ENCODE results near the gene STN1. TPM values are rescaled to one million over a fixed set of nuclear protein-coding genes. Genes with fewer than 3 reads are reported as not detected.

Gene STN1
- polyA plus RNA-seq, 4 donors: 11.2 to 18.1 (median 14.9) TPM

DNA sequence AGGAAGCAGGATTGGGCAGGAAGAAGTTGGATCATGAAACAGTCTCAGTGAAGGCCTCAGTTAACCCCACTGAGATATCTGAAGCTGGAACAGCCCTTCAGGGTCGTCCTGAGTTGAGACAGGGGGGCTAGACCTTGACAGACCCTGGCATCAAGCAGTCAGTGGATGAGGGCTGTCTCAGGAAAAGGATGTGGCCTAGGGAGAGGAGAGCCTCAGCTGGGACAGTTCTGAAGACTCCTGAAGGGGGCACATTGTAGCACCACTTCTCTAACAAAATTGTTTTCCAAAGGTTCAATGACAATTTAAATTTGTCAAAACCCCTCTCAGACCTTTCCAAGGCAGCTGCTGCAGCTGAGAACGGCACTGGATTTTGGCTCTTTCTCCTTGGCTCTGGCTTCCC, 33.2 kb upstream of the STN1 start:
- WGBS, 3 donors: 65 to 71% (median 69%) methylated on average over 2 of the region's 2 CpGs
- FAIRE-seq: no peak
- H3K9me3 ChIP-seq (ENCODE audit: control insufficient read depth in 2 of 2, insufficient read depth in 1 of 2, low read depth in 1 of 2, low read length in 1 of 2): no peaks in the 10 kb centered on the region
- H3K27me3 ChIP-seq (ENCODE audit: control insufficient read depth in 3 of 3, insufficient read depth in 3 of 3, low read length in 3 of 3): no peaks in the 10 kb centered on the region
- H3K4me3 ChIP-seq (ENCODE audit: low read depth in 1 of 3, low read length in 3 of 3): no peak overlapping the region
- H3K27ac ChIP-seq (ENCODE audit: low read depth in 1 of 3, low read length in 2 of 3): no peak overlapping the region
- H3K36me3 ChIP-seq (ENCODE audit: control insufficient read depth in 3 of 3, insufficient read depth in 2 of 3, low read depth in 1 of 3, low read length in 3 of 3): no peaks in the 10 kb centered on the region
- no peak for DNase-seq
- H3K4me1 ChIP-seq (ENCODE audit: control insufficient read depth in 3 of 3, insufficient read depth in 2 of 3, low read depth in 1 of 3, low read length in 2 of 3): no peaks in the 10 kb centered on the region

DNA sequence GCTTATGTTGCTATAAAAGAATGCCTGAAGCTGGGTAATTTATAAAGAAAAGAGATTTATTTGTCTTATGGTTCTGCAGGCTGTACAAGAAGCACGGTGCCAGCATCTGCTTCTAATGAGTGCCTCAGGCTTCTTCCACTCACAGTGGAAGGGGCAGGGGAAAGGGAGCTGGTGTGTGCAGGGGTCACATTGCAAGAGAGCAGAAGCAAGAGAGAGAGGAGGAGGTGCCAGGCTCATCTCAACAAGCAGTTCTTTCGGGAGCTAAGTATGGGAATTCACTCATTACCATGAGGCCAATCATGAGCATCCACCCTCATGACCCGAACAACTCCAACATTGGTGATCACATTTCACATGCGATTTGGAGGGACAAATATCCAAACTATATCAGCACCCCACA, 31.7 kb upstream of the STN1 start:
- DNase-seq (no peak), FAIRE-seq (no peak)
- H3K36me3 ChIP-seq (ENCODE audit: control insufficient read depth in 3 of 3, insufficient read depth in 2 of 3, low read depth in 1 of 3, low read length in 3 of 3): no peaks in the 10 kb centered on the region
- no peak overlapping the region for H3K27ac ChIP-seq (ENCODE audit: low read depth in 1 of 3, low read length in 2 of 3)
- no peaks in the 10 kb centered on the region for H3K4me1 ChIP-seq (ENCODE audit: control insufficient read depth in 3 of 3, insufficient read depth in 2 of 3, low read depth in 1 of 3, low read length in 2 of 3)
- no peaks in the 10 kb centered on the region for H3K9me3 ChIP-seq (ENCODE audit: control insufficient read depth in 2 of 2, insufficient read depth in 1 of 2, low read depth in 1 of 2, low read length in 1 of 2)
- H3K4me3 ChIP-seq (ENCODE audit: low read depth in 1 of 3, low read length in 3 of 3): no peak overlapping the region
- H3K27me3 ChIP-seq (ENCODE audit: control insufficient read depth in 3 of 3, insufficient read depth in 3 of 3, low read length in 3 of 3): no peaks in the 10 kb centered on the region
- WGBS, 3 donors: 86 to 95% (median 95%) methylated on average over 4 of the region's 4 CpGs

DNA sequence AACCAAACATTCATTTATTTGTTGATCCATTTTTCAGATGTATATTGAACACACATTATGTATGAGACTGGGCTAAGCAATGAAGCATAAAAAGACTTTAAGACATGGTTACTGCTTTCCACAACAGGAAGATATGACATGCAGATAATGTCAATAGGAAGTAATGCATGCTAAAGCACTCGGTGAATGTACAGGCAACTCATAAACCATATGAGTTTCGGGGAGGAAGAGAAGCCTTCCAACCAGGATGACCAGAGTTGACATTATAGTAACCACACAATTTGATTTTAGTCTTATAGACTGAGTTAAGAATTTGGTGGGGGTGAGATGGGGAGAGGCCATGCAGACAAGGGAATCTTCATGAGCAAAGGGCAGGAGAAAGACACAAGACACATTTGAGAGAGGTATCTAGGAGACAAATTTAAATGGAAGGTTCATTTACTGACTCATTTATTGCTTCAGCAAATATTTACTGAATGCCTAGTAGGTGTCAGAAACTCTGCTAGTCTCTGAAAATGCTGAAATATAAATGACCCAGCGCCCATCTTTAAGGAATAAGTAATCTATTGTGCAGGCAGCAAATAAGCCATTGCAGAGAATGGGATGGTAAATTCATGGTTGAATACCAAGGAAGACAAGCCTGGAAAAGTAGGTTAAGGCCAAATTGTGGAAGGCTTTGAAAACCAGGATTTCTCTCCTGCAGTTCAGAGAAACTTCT, 30.0 kb upstream of the STN1 start:
- H3K4me1 ChIP-seq (ENCODE audit: control insufficient read depth in 3 of 3, insufficient read depth in 2 of 3, low read depth in 1 of 3, low read length in 2 of 3): no peaks in the 10 kb centered on the region
- no peak for DNase-seq
- 73 to 82% (median 77%) methylated on average over 3 of the region's 3 CpGs for WGBS, 3 donors
- no peak for FAIRE-seq
- no peak overlapping the region for H3K4me3 ChIP-seq (ENCODE audit: low read depth in 1 of 3, low read length in 3 of 3)
- no peaks in the 10 kb centered on the region for H3K9me3 ChIP-seq (ENCODE audit: control insufficient read depth in 2 of 2, insufficient read depth in 1 of 2, low read depth in 1 of 2, low read length in 1 of 2)
- H3K27ac ChIP-seq (ENCODE audit: low read depth in 1 of 3, low read length in 2 of 3): no peak overlapping the region
- no peaks in the 10 kb centered on the region for H3K27me3 ChIP-seq (ENCODE audit: control insufficient read depth in 3 of 3, insufficient read depth in 3 of 3, low read length in 3 of 3)
- H3K36me3 ChIP-seq (ENCODE audit: control insufficient read depth in 3 of 3, insufficient read depth in 2 of 3, low read depth in 1 of 3, low read length in 3 of 3): no peaks in the 10 kb centered on the region

DNA sequence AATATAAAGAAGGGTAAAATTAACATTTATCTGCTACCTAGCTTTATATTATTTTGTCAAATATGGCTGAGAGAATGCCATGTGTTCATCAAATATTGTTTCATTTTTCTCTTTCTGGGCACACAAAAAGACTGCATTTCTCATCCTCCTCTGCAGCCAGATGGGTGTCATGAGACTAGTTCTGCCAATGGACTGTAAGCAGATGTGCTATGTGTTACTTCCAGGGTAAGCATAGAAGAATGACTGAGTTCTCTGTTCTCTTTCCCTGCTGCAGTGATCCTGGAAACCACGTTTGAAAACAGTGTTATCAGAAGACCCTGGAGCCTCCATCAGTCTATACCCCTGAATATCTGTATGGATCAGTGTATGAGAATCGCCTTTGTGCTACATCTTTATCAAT, 24.9 kb upstream of the STN1 start:
- H3K36me3 ChIP-seq (ENCODE audit: control insufficient read depth in 3 of 3, insufficient read depth in 2 of 3, low read depth in 1 of 3, low read length in 3 of 3): no peaks in the 10 kb centered on the region
- no peaks in the 10 kb centered on the region for H3K9me3 ChIP-seq (ENCODE audit: control insufficient read depth in 2 of 2, insufficient read depth in 1 of 2, low read depth in 1 of 2, low read length in 1 of 2)
- DNase-seq: no peak
- no peaks in the 10 kb centered on the region for H3K4me1 ChIP-seq (ENCODE audit: control insufficient read depth in 3 of 3, insufficient read depth in 2 of 3, low read depth in 1 of 3, low read length in 2 of 3)
- WGBS, 3 donors: 64 to 73% (median 72%) methylated on average over 2 of the region's 2 CpGs
- no peak for FAIRE-seq
- no peaks in the 10 kb centered on the region for H3K27me3 ChIP-seq (ENCODE audit: control insufficient read depth in 3 of 3, insufficient read depth in 3 of 3, low read length in 3 of 3)
- no peak overlapping the region for H3K4me3 ChIP-seq (ENCODE audit: low read depth in 1 of 3, low read length in 3 of 3)
- H3K27ac ChIP-seq (ENCODE audit: low read depth in 1 of 3, low read length in 2 of 3): no peak overlapping the region

DNA sequence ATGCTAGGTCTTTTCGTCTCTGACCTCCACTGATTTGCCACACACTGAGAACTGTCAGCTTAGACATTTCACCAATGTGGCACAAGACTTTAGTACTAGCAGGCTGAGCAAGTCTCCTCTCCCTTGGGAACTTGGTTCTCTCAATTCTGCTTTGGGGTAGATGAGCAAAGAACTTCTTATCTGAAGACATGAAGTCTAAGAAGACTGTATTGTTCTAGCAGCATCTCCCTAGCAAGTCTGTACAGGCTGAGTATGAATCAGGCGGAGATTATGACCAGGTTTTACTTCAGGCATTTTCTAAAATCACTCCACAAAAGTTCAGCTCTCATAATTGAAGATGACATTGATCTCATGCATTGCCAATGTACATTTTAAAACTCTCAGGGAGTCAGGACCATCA, 23.8 kb upstream of the STN1 start:
- H3K4me1 ChIP-seq (ENCODE audit: control insufficient read depth in 3 of 3, insufficient read depth in 2 of 3, low read depth in 1 of 3, low read length in 2 of 3): no peaks in the 10 kb centered on the region
- FAIRE-seq (no peak), DNase-seq (no peak)
- 56 to 86% (median 60%) methylated on average over 2 of the region's 2 CpGs for WGBS, 3 donors
- H3K36me3 ChIP-seq (ENCODE audit: control insufficient read depth in 3 of 3, insufficient read depth in 2 of 3, low read depth in 1 of 3, low read length in 3 of 3): no peaks in the 10 kb centered on the region
- H3K27me3 ChIP-seq (ENCODE audit: control insufficient read depth in 3 of 3, insufficient read depth in 3 of 3, low read length in 3 of 3): no peaks in the 10 kb centered on the region
- H3K4me3 ChIP-seq (ENCODE audit: low read depth in 1 of 3, low read length in 3 of 3): no peak overlapping the region
- no peaks in the 10 kb centered on the region for H3K9me3 ChIP-seq (ENCODE audit: control insufficient read depth in 2 of 2, insufficient read depth in 1 of 2, low read depth in 1 of 2, low read length in 1 of 2)
- H3K27ac ChIP-seq (ENCODE audit: low read depth in 1 of 3, low read length in 2 of 3): no peak overlapping the region

DNA sequence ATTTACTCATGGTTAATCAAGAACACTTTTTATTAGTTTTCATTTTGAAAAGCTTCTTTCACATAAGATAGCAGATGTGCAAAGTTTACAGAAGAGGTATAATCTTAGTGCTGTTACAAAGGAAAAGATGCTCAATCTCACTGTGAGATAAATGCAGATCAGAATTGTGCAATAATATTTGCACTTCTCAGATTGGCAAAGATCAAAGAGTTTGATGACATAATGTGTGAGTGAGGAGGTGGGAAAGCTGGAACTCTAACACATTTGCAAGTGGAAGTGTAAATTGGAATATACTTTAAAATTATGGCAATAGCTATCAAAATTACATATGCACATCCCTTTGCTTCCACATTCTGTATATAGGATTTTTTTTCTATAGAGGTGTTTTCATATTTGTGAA, 21.5 kb upstream of the STN1 start:
- Histone ChIP-seq H3K36me3 (ENCODE audit: control insufficient read depth in 3 of 3, insufficient read depth in 2 of 3, low read depth in 1 of 3, low read length in 3 of 3) (no peaks in the 10 kb centered on the region), H3K4me3 (ENCODE audit: low read depth in 1 of 3, low read length in 3 of 3) (no peak overlapping the region), H3K4me1 (ENCODE audit: control insufficient read depth in 3 of 3, insufficient read depth in 2 of 3, low read depth in 1 of 3, low read length in 2 of 3) (no peaks in the 10 kb centered on the region), H3K27ac (ENCODE audit: low read depth in 1 of 3, low read length in 2 of 3) (no peak overlapping the region), H3K27me3 (ENCODE audit: control insufficient read depth in 3 of 3, insufficient read depth in 3 of 3, low read length in 3 of 3) (no peaks in the 10 kb centered on the region), H3K9me3 (ENCODE audit: control insufficient read depth in 2 of 2, insufficient read depth in 1 of 2, low read depth in 1 of 2, low read length in 1 of 2) (no peaks in the 10 kb centered on the region)
- FAIRE-seq: no peak
- no peak for DNase-seq

DNA sequence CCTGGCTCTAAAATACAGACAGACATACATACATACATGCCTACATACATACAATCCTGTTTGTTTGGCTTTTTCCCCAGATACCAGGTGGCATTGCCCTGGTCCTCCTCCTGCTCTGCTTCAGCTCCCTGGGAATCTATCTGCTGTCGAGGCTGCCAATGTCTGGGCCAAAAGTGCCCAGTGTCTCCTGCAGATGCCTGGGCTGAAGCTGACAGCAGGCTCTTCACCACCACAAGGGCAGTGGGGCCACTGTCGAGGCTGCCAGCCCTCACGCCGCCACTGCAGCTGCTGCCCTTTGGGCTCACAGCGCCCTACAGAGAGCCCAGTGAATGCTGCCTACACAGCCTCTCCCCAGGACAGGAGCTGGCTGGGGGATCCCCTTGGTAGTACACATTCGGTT, 18.0 kb upstream of the STN1 start:
- H3K27ac ChIP-seq (ENCODE audit: low read depth in 1 of 3, low read length in 2 of 3): no peak overlapping the region
- H3K27me3 ChIP-seq (ENCODE audit: control insufficient read depth in 3 of 3, insufficient read depth in 3 of 3, low read length in 3 of 3): no peaks in the 10 kb centered on the region
- no peaks in the 10 kb centered on the region for H3K9me3 ChIP-seq (ENCODE audit: control insufficient read depth in 2 of 2, insufficient read depth in 1 of 2, low read depth in 1 of 2, low read length in 1 of 2)
- WGBS, 3 donors: 45 to 77% (median 63%) methylated on average over 6 of the region's 6 CpGs
- H3K36me3 ChIP-seq (ENCODE audit: control insufficient read depth in 3 of 3, insufficient read depth in 2 of 3, low read depth in 1 of 3, low read length in 3 of 3): no peaks in the 10 kb centered on the region
- FAIRE-seq: no peak
- peaks cover 0 to 6% (median 0%) of the 10 kb centered on the region in 3 donors for H3K4me1 ChIP-seq (ENCODE audit: control insufficient read depth in 3 of 3, insufficient read depth in 2 of 3, low read depth in 1 of 3, low read length in 2 of 3)
- H3K4me3 ChIP-seq (ENCODE audit: low read depth in 1 of 3, low read length in 3 of 3): no peak overlapping the region
- no peak for DNase-seq

DNA sequence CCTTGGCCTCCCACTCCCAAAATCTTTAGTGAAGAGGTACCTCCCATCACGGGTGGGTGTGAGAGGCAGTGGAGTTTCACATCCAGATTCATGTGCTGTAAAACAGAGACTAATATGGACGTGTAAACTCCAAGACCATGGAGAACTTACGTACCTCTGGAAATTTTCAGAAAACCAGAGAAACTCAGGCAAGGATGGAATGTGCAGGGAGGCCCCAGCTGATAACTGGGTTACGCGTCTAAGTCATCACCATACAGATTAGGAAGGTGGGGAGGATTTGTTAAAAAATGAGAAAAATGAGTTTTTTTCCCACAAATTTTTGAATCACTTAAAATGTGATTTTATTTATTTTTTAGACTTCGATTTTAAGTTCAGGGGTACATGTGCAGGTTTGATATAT, 16.3 kb upstream of the STN1 start:
- peaks cover 0 to 6% (median 0%) of the 10 kb centered on the region in 3 donors for H3K4me1 ChIP-seq (ENCODE audit: control insufficient read depth in 3 of 3, insufficient read depth in 2 of 3, low read depth in 1 of 3, low read length in 2 of 3)
- H3K4me3 ChIP-seq (ENCODE audit: low read depth in 1 of 3, low read length in 3 of 3): no peak overlapping the region
- FAIRE-seq: no peak
- no peaks in the 10 kb centered on the region for H3K9me3 ChIP-seq (ENCODE audit: control insufficient read depth in 2 of 2, insufficient read depth in 1 of 2, low read depth in 1 of 2, low read length in 1 of 2)
- no peak overlapping the region for H3K27ac ChIP-seq (ENCODE audit: low read depth in 1 of 3, low read length in 2 of 3)
- H3K27me3 ChIP-seq (ENCODE audit: control insufficient read depth in 3 of 3, insufficient read depth in 3 of 3, low read length in 3 of 3): no peaks in the 10 kb centered on the region
- no peaks in the 10 kb centered on the region for H3K36me3 ChIP-seq (ENCODE audit: control insufficient read depth in 3 of 3, insufficient read depth in 2 of 3, low read depth in 1 of 3, low read length in 3 of 3)
- DNase-seq: no peak
- 84 to 93% (median 90%) methylated on average over 6 of the region's 6 CpGs for WGBS, 3 donors

DNA sequence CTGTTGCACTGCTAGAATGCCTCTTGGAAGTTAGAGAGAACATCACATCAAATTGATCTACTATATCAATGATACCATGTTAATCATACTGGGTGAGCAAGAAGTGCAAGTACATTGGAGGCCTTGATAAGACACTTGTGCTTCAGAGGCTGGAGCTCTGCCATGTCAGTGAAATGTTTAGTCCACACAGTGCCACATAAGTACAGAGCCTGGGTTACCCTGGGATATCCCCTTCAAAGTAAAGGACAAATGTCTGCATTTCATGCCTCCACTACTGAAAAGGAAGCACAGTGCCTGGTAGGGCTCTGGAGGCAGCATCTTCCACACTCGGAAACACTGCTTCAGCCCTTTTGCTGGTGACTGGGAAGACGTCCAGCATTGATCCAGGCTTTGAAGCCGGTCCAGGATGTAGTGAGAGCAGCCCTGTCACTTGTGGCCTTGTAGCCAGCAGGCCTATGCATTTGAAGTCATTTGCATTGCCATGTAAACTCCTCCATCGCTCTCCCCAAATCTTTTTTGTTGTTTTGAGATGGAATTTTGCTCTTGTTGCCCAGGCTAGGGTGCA, 15.7 kb upstream of the STN1 start:
- no peak for FAIRE-seq
- Histone ChIP-seq H3K27ac (ENCODE audit: low read depth in 1 of 3, low read length in 2 of 3) (no peak overlapping the region), H3K4me1 (ENCODE audit: control insufficient read depth in 3 of 3, insufficient read depth in 2 of 3, low read depth in 1 of 3, low read length in 2 of 3) (peaks cover 0 to 6% (median 0%) of the 10 kb centered on the region in 3 donors), H3K27me3 (ENCODE audit: control insufficient read depth in 3 of 3, insufficient read depth in 3 of 3, low read length in 3 of 3) (no peaks in the 10 kb centered on the region), H3K9me3 (ENCODE audit: control insufficient read depth in 2 of 2, insufficient read depth in 1 of 2, low read depth in 1 of 2, low read length in 1 of 2) (no peaks in the 10 kb centered on the region), H3K36me3 (ENCODE audit: control insufficient read depth in 3 of 3, insufficient read depth in 2 of 3, low read depth in 1 of 3, low read length in 3 of 3) (no peaks in the 10 kb centered on the region), H3K4me3 (ENCODE audit: low read depth in 1 of 3, low read length in 3 of 3) (no peak overlapping the region)
- DNase-seq: no peak
- 62 to 69% (median 66%) methylated on average over 4 of the region's 4 CpGs for WGBS, 3 donors
